Measurements from ENCODE around the gene PRAMEF1. TPM values are rescaled to one million over a fixed set of nuclear protein-coding genes. Genes with fewer than 3 reads are reported as not detected.

PRAMEF1 gene, protein sequence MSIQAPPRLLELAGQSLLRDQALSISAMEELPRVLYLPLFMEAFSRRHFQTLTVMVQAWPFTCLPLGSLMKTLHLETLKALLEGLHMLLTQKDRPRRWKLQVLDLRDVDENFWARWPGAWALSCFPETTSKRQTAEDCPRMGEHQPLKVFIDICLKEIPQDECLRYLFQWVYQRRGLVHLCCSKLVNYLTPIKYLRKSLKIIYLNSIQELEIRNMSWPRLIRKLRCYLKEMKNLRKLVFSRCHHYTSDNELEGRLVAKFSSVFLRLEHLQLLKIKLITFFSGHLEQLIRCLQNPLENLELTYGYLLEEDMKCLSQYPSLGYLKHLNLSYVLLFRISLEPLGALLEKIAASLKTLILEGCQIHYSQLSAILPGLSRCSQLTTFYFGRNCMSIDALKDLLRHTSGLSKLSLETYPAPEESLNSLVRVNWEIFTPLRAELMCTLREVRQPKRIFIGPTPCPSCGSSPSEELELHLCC
- not detected in 2 replicates for total RNA-seq

DNA sequence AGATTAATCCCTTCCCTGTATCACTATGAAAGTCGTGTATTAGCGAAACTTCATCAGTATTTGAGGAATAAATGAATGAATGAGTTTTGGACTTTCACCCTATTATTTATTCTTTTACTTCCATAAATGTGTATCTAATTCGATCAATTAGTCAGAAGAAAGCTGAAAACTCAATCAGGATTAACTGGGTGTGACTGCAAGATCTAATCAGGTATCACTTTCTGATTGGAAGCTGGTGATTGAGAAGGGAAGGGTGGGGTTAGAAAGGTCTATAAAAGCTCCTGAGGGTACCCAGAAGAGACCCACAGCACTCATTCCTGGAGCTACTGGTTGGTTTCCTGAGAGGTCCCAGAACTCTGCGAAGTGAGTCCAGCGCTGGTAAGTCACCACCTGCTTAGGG lies at the start of gene PRAMEF1:
PRAMEF1 (plus strand) TSS at position 301 of the 400 bp plus-strand sequence. CDS start 1,831 bp downstream, outside the sequence.

GRCh38 chr1:12745992-12746323 lies 45.2 kb upstream of the PRAMEF1 start, which contains the start of gene CFAP107:
CFAP107 (plus strand) TSS chr1:12746200; CDS start chr1:12746431, 231 bp downstream.

DNA sequence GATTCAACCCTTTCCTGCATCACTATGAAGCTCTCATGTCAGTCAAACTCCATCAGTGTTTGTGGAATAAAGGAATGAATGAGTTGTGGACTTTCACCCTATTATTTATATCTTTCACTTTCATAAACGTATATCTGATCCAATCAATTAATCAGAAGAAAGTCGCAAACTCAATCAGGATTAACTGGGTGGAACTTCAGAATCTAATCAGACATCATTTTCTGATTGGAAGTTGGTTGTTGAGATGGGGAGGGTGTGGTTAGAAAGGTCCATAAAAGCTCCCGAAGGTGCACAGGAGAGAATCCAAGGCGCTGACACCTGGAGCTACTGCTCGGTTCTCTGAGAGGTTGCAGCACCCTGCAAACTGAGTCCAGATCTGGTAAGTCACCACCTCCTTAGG lies 17.8 kb upstream of the PRAMEF1 start, which contains the start of gene PRAMEF12:
PRAMEF12 (plus strand) TSS at position 301 of the 400 bp plus-strand sequence. CDS start 1,130 bp downstream, outside the sequence.

GRCh38 chr1:12831310-12831709 lies 40.1 kb downstream of the PRAMEF1 start, which contains the start of gene PRAMEF11:
PRAMEF11 (minus strand) TSS chr1:12831410; CDS start chr1:12828789, 2,621 bp downstream.

Other genes starting within 250 kb of the PRAMEF1 start
- 65.2 and 126 TPM in 2 replicates for gene DHRS3, start 173.2 kb upstream of the PRAMEF1 start, total RNA-seq
- not detected in 2 replicates for gene AADACL4, start 147.3 kb upstream of the PRAMEF1 start, total RNA-seq
- gene AADACL3, start 75.3 kb upstream of the PRAMEF1 start, total RNA-seq: not detected in 2 replicates
- gene CFAP107, start 45.2 kb upstream of the PRAMEF1 start, total RNA-seq: not detected in 2 replicates
- gene PRAMEF12, start 17.7 kb upstream of the PRAMEF1 start, total RNA-seq: not detected in 2 replicates
- gene PRAMEF11, start 40.0 kb downstream of the PRAMEF1 start, total RNA-seq: not detected in 2 replicates
- gene HNRNPCL1, start 57.3 kb downstream of the PRAMEF1 start, total RNA-seq: not detected in 2 replicates
- not detected in 2 replicates for gene PRAMEF2, start 65.7 kb downstream of the PRAMEF1 start, total RNA-seq
- not detected in 2 replicates for gene PRAMEF4, start 94.8 kb downstream of the PRAMEF1 start, total RNA-seq
- gene PRAMEF10, start 106.9 kb downstream of the PRAMEF1 start, total RNA-seq: not detected in 2 replicates
- not detected in 2 replicates for gene PRAMEF7, start 125.2 kb downstream of the PRAMEF1 start, total RNA-seq
- not detected in 2 replicates for gene PRAMEF6, start 156.2 kb downstream of the PRAMEF1 start, total RNA-seq

All from vein endothelial cell (primary cell).